VCaP (cell line): ENCODE results near the gene APOC3.

ENCODE experiments used
- H3K27ac ChIP-seq: fragments of 450-650 bp; 2 replicates; pipeline ENCODE4 v1.5.1; 2017
- TF ChIP-seq, protein P1 (sequence below): fragments of 450-650 bp; conservative IDR thresholded peaks from 2 replicates; pipeline ENCODE4 v1.5.1; 2017; ENCODE audit warnings: mild to moderate bottlenecking, moderate library complexity

The APOC3 gene

GRCh38 chr11:116847612-116848011, 17.9 kb downstream of the APOC3 start:
- H3K27ac ChIP-seq = no peak overlapping the region
- TF ChIP-seq, protein P1, sequence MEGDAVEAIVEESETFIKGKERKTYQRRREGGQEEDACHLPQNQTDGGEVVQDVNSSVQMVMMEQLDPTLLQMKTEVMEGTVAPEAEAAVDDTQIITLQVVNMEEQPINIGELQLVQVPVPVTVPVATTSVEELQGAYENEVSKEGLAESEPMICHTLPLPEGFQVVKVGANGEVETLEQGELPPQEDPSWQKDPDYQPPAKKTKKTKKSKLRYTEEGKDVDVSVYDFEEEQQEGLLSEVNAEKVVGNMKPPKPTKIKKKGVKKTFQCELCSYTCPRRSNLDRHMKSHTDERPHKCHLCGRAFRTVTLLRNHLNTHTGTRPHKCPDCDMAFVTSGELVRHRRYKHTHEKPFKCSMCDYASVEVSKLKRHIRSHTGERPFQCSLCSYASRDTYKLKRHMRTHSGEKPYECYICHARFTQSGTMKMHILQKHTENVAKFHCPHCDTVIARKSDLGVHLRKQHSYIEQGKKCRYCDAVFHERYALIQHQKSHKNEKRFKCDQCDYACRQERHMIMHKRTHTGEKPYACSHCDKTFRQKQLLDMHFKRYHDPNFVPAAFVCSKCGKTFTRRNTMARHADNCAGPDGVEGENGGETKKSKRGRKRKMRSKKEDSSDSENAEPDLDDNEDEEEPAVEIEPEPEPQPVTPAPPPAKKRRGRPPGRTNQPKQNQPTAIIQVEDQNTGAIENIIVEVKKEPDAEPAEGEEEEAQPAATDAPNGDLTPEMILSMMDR = no peak

DNA sequence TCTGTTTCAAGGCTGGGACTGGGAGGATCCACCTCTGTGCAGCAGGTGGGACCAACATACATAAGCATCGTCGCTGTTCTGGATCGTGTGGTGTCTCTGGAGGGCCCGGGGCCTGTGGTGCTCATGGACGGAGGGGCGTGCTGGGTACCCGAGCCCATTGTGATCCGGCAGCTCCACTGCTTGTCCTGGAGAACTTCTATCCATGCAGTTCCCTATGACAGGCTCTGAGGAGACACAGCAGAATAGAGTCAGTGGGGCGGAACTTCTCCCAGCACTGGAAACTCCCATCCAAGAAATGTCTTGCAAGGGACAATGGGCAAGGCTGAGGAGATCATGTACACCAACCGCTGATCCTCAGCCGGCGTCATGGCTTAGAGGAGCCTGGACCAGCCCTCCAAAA, 19.4 kb downstream of the APOC3 start:
- TF ChIP-seq, protein P1 = no peak
- H3K27ac ChIP-seq = no peak overlapping the region

GRCh38 chr11:116849486-116849885, 19.8 kb downstream of the APOC3 start:
- H3K27ac ChIP-seq = no peak overlapping the region
- TF ChIP-seq, protein P1 = no peak

DNA sequence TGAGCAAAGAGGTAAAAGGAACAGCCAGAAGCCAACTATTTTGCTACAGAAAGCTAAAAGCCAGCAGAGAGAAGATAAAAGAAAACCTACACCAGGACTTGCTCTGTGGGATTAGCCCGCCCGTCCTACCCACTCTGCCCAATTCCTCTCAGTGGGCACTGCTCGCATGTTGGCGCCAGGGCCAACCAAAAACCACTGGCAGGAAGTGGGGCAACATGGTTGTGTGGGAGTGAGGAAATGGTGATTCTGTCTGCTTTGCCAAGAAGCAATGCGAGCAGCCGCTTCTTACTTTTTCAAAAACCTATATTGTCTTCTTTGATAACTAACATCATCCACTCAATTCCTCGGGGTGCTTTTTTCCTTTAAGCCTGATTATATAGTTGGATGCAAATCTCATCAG, 21.9 kb downstream of the APOC3 start:
- H3K27ac ChIP-seq = peak overlapping the region; percentile 83
- TF ChIP-seq, protein P1 = no peak

DNA sequence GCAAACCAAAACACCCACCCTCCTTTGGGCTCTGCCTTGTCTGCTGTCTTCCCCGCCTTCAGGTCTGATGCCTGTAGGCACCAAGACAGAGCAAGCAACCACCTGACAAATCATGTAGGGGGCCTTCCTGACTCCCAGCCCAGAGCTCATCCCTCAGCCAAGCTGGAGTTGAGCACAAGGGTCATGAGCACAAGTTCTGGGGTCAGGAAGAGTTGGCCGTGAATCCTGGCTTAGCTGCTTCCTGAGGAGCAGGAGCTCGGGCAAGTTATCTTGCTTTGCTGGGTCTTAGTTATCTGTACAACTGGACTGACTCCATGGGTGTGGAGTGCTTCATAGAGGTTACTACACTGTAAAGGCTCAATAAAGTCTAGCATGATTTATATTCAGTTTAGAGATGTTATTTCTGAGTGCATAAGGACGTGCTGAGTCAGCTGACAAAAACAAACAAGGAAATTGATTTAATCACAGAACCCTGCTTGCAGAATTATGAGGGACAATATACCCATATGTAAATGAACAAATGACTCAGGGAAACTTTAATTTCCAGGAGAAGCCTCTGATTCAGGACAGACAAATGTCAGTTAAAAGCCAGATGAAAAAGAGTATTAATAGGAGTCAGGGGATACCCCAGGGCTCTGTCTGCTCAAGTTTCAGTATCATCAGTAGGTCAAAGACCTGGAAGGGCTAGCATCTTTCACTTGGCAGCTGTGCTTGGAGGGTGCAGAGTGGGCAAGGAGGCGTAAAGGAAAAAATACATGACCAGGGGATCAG, 22.7 kb downstream of the APOC3 start:
- peak overlapping the region; percentile 83 for H3K27ac ChIP-seq
- TF ChIP-seq, protein P1 = no peak

- TF ChIP-seq, protein P1 = no peak
- H3K27ac ChIP-seq = peak overlapping the region; percentile 83
Observed at GRCh38 chr11:116853461-116854073, 23.9 kb downstream of the APOC3 start.

DNA sequence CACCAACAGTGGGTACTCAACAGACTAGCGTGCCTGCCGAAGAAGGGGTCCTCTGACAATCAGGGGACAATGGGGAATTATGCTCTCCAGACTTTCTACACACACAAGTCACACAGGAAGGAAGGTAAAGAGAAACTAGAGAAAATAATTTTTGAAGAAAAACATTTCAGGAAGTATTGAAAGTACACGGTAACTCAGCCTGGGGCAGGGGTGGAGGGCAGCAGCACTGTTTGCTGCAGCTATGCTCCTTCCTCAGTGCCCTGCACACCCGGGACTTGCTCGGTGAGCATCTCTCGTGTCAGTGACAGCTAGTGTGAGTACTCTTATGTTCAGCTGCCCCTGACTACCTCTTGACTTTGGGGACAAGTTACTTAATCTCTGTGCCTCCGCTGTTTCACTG, 25.7 kb downstream of the APOC3 start:
- TF ChIP-seq, protein P1 = no peak
- no peak overlapping the region for H3K27ac ChIP-seq
